ENCODE data around the gene ORAI3. TPM values are rescaled to one million over a fixed set of nuclear protein-coding genes. Genes with fewer than 3 reads are reported as not detected.

Gene ORAI3
- total and polyA plus RNA-seq, 2 experiments from 2014 or later: 52.5 to 54.0 TPM

- no peaks in the 10 kb centered on the region for H3K36me3 ChIP-seq (replicated peaks; ENCODE audit: insufficient read depth, low read depth)
- H3K4me3 ChIP-seq: no peak overlapping the region
- H3K9me2 ChIP-seq (replicated peaks; ENCODE audit: insufficient read depth): no peaks in the 10 kb centered on the region
- no peaks in the 10 kb centered on the region for H3K4me1 ChIP-seq (ENCODE audit: insufficient read depth)
- 98% methylated on average over 24 of the region's 62 CpGs for WGBS (ENCODE audit: low lambda C conversion rate, missing lambda C conversion rate)
- TF ChIP-seq, protein P1, sequence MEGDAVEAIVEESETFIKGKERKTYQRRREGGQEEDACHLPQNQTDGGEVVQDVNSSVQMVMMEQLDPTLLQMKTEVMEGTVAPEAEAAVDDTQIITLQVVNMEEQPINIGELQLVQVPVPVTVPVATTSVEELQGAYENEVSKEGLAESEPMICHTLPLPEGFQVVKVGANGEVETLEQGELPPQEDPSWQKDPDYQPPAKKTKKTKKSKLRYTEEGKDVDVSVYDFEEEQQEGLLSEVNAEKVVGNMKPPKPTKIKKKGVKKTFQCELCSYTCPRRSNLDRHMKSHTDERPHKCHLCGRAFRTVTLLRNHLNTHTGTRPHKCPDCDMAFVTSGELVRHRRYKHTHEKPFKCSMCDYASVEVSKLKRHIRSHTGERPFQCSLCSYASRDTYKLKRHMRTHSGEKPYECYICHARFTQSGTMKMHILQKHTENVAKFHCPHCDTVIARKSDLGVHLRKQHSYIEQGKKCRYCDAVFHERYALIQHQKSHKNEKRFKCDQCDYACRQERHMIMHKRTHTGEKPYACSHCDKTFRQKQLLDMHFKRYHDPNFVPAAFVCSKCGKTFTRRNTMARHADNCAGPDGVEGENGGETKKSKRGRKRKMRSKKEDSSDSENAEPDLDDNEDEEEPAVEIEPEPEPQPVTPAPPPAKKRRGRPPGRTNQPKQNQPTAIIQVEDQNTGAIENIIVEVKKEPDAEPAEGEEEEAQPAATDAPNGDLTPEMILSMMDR (IDR thresholded peaks at IDR 0.05; ENCODE audit: poor library complexity): no peak
- TF ChIP-seq EZH2 (IDR thresholded peaks at IDR 0.05; ENCODE audit: borderline replicate concordance) (no peak), EZH2phosphoT487 (IDR thresholded peaks at IDR 0.05; ENCODE audit: low read depth, severe bottlenecking, unreplicated experiment) (no peak)
- no peaks in the 10 kb centered on the region for H3K27me3 ChIP-seq
- H3K79me2 ChIP-seq: no peaks in the 10 kb centered on the region
- no peak for DNase-seq (ENCODE audit: low spot score)
- H3K27ac ChIP-seq: no peak overlapping the region
- H3K9me3 ChIP-seq (ENCODE audit: low read depth): no peaks in the 10 kb centered on the region
- H3K4me2 ChIP-seq: no peak overlapping the region
- no peak overlapping the region for H2AFZ ChIP-seq
- H4K20me1 ChIP-seq (ENCODE audit: insufficient read depth, poor library complexity, severe bottlenecking): no peaks in the 10 kb centered on the region
Measured at GRCh38 chr16:30979170-30980022, 30.5 kb downstream of the ORAI3 start.

DNA sequence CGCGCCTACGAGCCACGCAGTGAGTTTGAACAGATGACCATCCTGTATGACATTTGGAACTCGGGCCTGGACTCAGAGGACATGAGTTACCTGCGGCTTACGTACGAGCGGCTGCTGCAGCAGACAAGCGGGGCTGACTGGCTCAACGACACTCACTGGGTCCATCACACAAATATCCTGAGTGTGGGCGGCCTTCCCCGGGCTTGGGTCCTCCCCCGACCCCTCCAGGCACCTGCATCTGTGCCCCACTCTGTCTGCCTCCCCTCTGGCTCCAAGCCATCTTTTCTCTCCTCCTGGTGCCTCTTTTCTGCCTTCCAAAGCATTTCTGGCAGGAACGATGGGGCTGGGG, 31.1 kb downstream of the ORAI3 start:
- Histone ChIP-seq H3K9me3 (ENCODE audit: low read depth) (no peaks in the 10 kb centered on the region), H3K27me3 (no peaks in the 10 kb centered on the region), H3K4me3 (no peak overlapping the region), H2AFZ (no peak overlapping the region), H3K79me2 (no peaks in the 10 kb centered on the region), H3K9me2 (replicated peaks; ENCODE audit: insufficient read depth) (no peaks in the 10 kb centered on the region), H3K4me2 (no peak overlapping the region), H4K20me1 (ENCODE audit: insufficient read depth, poor library complexity, severe bottlenecking) (no peaks in the 10 kb centered on the region), H3K4me1 (ENCODE audit: insufficient read depth) (no peaks in the 10 kb centered on the region), H3K36me3 (replicated peaks; ENCODE audit: insufficient read depth, low read depth) (no peaks in the 10 kb centered on the region), H3K27ac (no peak overlapping the region)
- no peak for DNase-seq (ENCODE audit: low spot score)
- no peak for TF ChIP-seq EZH2 (IDR thresholded peaks at IDR 0.05; ENCODE audit: borderline replicate concordance)
- TF ChIP-seq, protein P1 (IDR thresholded peaks at IDR 0.05; ENCODE audit: poor library complexity): no peak
- no peak for TF ChIP-seq EZH2phosphoT487 (IDR thresholded peaks at IDR 0.05; ENCODE audit: low read depth, severe bottlenecking, unreplicated experiment)
- WGBS (ENCODE audit: low lambda C conversion rate, missing lambda C conversion rate): 96% methylated on average over 10 of the region's 15 CpGs

- Histone ChIP-seq H3K4me3 (no peak overlapping the region), H3K9me2 (replicated peaks; ENCODE audit: insufficient read depth) (no peaks in the 10 kb centered on the region), H3K4me2 (no peak overlapping the region), H3K9me3 (ENCODE audit: low read depth) (no peaks in the 10 kb centered on the region), H3K27me3 (no peaks in the 10 kb centered on the region), H3K79me2 (no peaks in the 10 kb centered on the region), H3K27ac (no peak overlapping the region), H4K20me1 (ENCODE audit: insufficient read depth, poor library complexity, severe bottlenecking) (no peaks in the 10 kb centered on the region), H3K4me1 (ENCODE audit: insufficient read depth) (peaks cover 3% of the 10 kb centered on the region), H2AFZ (no peak overlapping the region), H3K36me3 (replicated peaks; ENCODE audit: insufficient read depth, low read depth) (no peaks in the 10 kb centered on the region)
- no peak for DNase-seq (ENCODE audit: low spot score)
- TF ChIP-seq EZH2phosphoT487 (IDR thresholded peaks at IDR 0.05; ENCODE audit: low read depth, severe bottlenecking, unreplicated experiment) (no peak), EZH2 (IDR thresholded peaks at IDR 0.05; ENCODE audit: borderline replicate concordance) (no peak)
- TF ChIP-seq, protein P1 (IDR thresholded peaks at IDR 0.05; ENCODE audit: poor library complexity): no peak
- 98% methylated on average over 25 of the region's 29 CpGs for WGBS (ENCODE audit: low lambda C conversion rate, missing lambda C conversion rate)
Measured at GRCh38 chr16:30980434-30980833, 31.6 kb downstream of the ORAI3 start.
